ENCODE data around the gene NT5DC2. TPM values are rescaled to one million over a fixed set of nuclear protein-coding genes. Genes with fewer than 3 reads are reported as not detected.

NT5DC2 gene
- total RNA-seq, 1 experiment from 2014 or later = 229 TPM

DNA sequence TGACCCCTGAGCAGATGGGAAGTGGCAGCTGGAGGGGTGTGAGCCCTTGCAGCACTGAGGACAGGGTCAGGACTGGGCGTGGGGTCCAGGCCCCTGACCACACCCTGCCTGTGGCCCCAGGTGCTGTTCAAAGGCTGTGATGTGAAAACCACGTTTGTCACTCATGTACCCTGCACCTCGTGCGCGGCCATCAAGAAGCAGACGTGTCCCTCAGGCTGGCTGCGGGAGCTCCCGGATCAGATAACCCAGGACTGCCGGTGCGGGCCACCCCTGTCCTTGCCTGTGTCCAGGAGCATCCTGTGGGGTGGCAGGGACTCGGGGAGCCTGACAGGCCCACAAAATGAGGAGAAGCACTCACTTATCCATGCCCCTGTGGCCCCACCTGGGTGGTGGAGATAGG is 32.6 kb downstream of the NT5DC2 start:
- Histone ChIP-seq H3K9me3 (ENCODE audit: low read length) (no peaks in the 10 kb centered on the region), H3K36me3 (ENCODE audit: low read depth, low read length) (no peaks in the 10 kb centered on the region), H3K9me2 (replicated peaks; ENCODE audit: low read length) (no peaks in the 10 kb centered on the region), H4K20me1 (ENCODE audit: low read length) (no peaks in the 10 kb centered on the region), H3K79me2 (ENCODE audit: low read length) (no peaks in the 10 kb centered on the region), H3K4me2 (ENCODE audit: low read length) (no peak overlapping the region), H3F3A (ENCODE audit: low read length, unreplicated experiment) (no peaks in the 10 kb centered on the region), H3K27me3 (ENCODE audit: low read length) (no peaks in the 10 kb centered on the region), H3K4me1 (ENCODE audit: insufficient read depth, low read length) (no peaks in the 10 kb centered on the region), H3K9ac (ENCODE audit: low read length) (no peak overlapping the region), H2AFZ (ENCODE audit: low read length) (no peak overlapping the region), H3K27ac (ENCODE audit: low read length) (no peak overlapping the region), H3K4me3 (ENCODE audit: low read length) (no peak overlapping the region)
- POLR2A ChIA-PET (ENCODE audit: unreplicated experiment) = no interaction called here
- CTCF ChIA-PET = no interaction called here
- TF ChIP-seq EZH2 (IDR thresholded peaks at IDR 0.05; ENCODE audit: low read length, unreplicated experiment) = no peak
- no peak for TF ChIP-seq EZH2phosphoT487 (IDR thresholded peaks at IDR 0.05; ENCODE audit: borderline replicate concordance, low read length)
- DNase-seq = no peak
- no TSS peak for BruUV-seq (replicated peaks)
- ATAC-seq = no peak
- intact Hi-C loops (cut with micrococcal nuclease) = no loop called here

DNA sequence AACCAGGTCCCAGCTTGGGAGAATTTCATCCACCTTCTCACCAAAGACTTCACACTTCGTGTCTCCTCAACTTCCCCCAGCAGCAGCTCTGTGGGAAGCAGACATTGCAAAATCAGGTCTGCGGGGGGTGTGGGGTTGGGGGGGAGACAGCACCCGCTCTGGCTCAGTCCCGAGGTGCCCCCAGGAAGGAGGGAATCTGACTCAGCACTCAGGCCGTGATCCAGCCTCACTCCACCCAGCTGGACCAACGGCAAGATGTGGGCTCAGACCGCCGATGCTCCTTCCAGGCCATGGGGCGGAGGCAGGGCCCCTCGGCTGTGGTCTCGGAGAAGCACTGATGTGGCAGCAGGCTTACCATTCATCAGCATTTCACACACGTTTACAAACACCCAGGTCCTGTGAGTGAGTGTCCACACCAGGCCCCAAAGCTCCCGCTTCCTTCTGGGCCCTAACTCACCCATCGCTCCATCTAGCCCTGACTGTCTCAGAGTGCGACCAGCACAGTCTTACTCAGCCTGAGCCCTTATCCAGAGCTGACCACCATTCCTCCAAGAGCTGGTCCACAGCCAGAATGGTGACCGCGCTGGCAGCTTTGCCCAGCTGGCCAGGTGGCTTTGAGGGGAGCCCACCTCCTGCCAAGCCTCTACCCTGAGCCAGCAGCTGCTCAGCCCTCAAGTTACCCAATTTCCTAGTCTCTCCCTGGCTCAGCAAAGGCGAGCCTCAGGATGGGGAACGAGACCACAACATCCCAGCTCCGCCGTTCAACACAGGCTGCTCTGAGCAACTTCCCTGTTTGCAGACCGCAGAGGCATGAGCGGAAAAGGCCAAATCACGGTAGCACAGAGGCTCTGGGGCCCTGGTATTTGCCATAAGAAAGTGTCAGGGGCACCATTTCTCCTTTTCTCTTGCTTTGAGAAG is 35.3 kb downstream of the NT5DC2 start:
- ATAC-seq (no peak), DNase-seq (no peak)
- H3K9me2 ChIP-seq (replicated peaks; ENCODE audit: low read length) = no peaks in the 10 kb centered on the region
- POLR2A ChIA-PET (ENCODE audit: unreplicated experiment) = no interaction called here
- no peak overlapping the region for H2AFZ ChIP-seq (ENCODE audit: low read length)
- CTCF ChIA-PET = no interaction called here
- no peak overlapping the region for H3K9ac ChIP-seq (ENCODE audit: low read length)
- H3K4me3 ChIP-seq (ENCODE audit: low read length) = no peak overlapping the region
- no peaks in the 10 kb centered on the region for H3K9me3 ChIP-seq (ENCODE audit: low read length)
- no peaks in the 10 kb centered on the region for H4K20me1 ChIP-seq (ENCODE audit: low read length)
- no peak overlapping the region for H3K4me2 ChIP-seq (ENCODE audit: low read length)
- no peaks in the 10 kb centered on the region for H3F3A ChIP-seq (ENCODE audit: low read length, unreplicated experiment)
- no peaks in the 10 kb centered on the region for H3K36me3 ChIP-seq (ENCODE audit: low read depth, low read length)
- H3K27ac ChIP-seq (ENCODE audit: low read length) = no peak overlapping the region
- TF ChIP-seq, protein P1, sequence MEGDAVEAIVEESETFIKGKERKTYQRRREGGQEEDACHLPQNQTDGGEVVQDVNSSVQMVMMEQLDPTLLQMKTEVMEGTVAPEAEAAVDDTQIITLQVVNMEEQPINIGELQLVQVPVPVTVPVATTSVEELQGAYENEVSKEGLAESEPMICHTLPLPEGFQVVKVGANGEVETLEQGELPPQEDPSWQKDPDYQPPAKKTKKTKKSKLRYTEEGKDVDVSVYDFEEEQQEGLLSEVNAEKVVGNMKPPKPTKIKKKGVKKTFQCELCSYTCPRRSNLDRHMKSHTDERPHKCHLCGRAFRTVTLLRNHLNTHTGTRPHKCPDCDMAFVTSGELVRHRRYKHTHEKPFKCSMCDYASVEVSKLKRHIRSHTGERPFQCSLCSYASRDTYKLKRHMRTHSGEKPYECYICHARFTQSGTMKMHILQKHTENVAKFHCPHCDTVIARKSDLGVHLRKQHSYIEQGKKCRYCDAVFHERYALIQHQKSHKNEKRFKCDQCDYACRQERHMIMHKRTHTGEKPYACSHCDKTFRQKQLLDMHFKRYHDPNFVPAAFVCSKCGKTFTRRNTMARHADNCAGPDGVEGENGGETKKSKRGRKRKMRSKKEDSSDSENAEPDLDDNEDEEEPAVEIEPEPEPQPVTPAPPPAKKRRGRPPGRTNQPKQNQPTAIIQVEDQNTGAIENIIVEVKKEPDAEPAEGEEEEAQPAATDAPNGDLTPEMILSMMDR (conservative IDR thresholded peaks at IDR 0.05; ENCODE audit: low read depth, low read length) = no peak
- TF ChIP-seq EZH2 (IDR thresholded peaks at IDR 0.05; ENCODE audit: low read length, unreplicated experiment) (no peak), EZH2phosphoT487 (IDR thresholded peaks at IDR 0.05; ENCODE audit: borderline replicate concordance, low read length) (no peak)
- intact Hi-C loops (cut with micrococcal nuclease) = no loop called here
- H3K27me3 ChIP-seq (ENCODE audit: low read length) = no peaks in the 10 kb centered on the region
- H3K79me2 ChIP-seq (ENCODE audit: low read length) = no peaks in the 10 kb centered on the region
- BruUV-seq (replicated peaks) = no TSS peak
- no peaks in the 10 kb centered on the region for H3K4me1 ChIP-seq (ENCODE audit: insufficient read depth, low read length)

DNA sequence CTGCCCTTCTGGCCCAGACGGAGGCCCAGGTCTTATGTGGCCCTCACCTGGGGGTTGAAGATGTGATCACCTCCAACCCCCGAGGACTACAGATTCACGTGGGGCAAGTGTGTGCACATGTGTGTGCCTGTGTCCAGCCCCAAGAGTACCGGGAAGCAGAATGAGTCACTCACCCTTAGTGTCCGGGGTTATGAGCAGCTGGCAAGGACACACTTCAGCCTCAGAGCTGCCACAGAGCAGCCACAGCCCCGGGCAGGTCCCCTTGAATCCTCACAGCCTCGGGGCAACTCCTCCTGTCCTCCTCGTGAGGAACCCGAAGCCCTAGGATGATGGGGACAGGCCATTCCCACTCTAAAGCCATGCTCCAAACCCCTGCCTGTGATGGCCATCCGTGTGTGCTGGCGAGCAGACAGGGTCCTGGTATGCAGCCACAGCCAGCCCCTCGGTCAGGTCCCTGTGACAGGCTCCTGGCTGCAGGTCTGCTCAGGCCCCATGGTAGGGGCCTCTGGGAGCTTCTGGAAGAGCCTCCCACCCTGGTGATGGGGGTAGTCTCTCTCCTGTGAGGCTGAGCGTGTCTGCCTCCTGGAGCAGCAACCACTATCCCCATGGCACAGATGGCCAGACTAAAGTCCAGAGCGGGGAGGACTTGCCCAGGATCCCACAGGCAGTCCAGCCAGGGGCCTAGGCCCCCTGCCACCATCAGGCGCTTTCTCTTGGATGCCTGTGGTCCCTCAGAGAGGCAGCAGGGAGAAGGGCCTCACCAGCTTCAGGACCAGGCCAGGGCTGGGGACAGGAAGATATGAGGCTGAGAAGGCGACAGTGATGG is 37.7 kb downstream of the NT5DC2 start:
- Histone ChIP-seq H3F3A (ENCODE audit: low read length, unreplicated experiment) (no peaks in the 10 kb centered on the region), H3K9me3 (ENCODE audit: low read length) (no peaks in the 10 kb centered on the region), H3K27ac (ENCODE audit: low read length) (no peak overlapping the region), H3K4me3 (ENCODE audit: low read length) (no peak overlapping the region), H2AFZ (ENCODE audit: low read length) (no peak overlapping the region), H3K36me3 (ENCODE audit: low read depth, low read length) (peaks cover 12% of the 10 kb centered on the region; the same call in 1 of the 2 replicates), H4K20me1 (ENCODE audit: low read length) (no peaks in the 10 kb centered on the region), H3K9me2 (replicated peaks; ENCODE audit: low read length) (no peaks in the 10 kb centered on the region), H3K27me3 (ENCODE audit: low read length) (no peaks in the 10 kb centered on the region), H3K9ac (ENCODE audit: low read length) (no peak overlapping the region), H3K79me2 (ENCODE audit: low read length) (no peaks in the 10 kb centered on the region), H3K4me2 (ENCODE audit: low read length) (no peak overlapping the region), H3K4me1 (ENCODE audit: insufficient read depth, low read length) (no peaks in the 10 kb centered on the region)
- ATAC-seq (peak; percentile 52), DNase-seq (no peak)
- TF ChIP-seq EZH2 (IDR thresholded peaks at IDR 0.05; ENCODE audit: low read length, unreplicated experiment) (no peak), EZH2phosphoT487 (IDR thresholded peaks at IDR 0.05; ENCODE audit: borderline replicate concordance, low read length) (no peak)
- TF ChIP-seq, protein P1 (conservative IDR thresholded peaks at IDR 0.05; ENCODE audit: low read depth, low read length) = no peak
- BruUV-seq (replicated peaks) = no TSS peak
- ChIA-PET CTCF (no interaction called here), POLR2A (ENCODE audit: unreplicated experiment) (no interaction called here)
- intact Hi-C loops (cut with micrococcal nuclease) = no loop called here

Measured in PC-3 (cell line).